ENCODE measurements around the gene SHC2.

DNA sequence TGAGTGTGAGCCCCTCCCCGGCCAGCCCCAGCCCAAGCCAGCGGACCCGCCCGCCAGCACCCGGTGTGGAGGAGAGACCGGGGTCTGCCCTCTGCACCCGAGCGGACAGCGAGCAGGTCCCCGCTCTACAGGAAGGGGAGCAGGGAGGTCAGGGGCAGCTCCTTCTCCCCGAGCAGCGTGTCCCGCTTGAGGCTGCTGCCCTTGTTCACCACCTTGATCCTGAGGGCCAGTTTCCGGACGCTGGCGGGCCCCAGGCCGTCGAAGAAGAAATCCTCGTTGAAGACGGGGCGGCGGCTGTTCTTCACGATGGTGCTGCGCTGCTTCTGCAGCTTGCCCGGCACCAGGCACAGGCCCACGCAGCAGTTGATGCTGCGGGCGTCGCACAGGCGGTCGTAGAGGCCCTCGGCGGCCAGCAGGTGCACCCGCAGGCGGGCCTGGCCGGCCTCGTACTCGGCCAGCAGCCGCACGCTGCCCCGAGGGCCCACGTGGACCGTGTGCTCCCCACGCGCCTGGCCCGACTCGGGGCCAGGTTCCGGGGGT is 53.8 kb downstream of the SHC2 start:
- TF ChIP-seq POLR2AphosphoS5 (IDR thresholded peaks at IDR 0.05): no peak
- no peak for TF ChIP-seq CTCF (IDR thresholded peaks at IDR 0.05)
- no peak for TF ChIP-seq POLR2A (IDR thresholded peaks at IDR 0.05)
